Cardiac muscle cell (in vitro differentiated cells and primary cell): ENCODE measurements around the gene HTR7. TPM values are rescaled to one million over a fixed set of nuclear protein-coding genes. Genes with fewer than 3 reads are reported as not detected.

Experiments
- DNase-seq, 2 donors: peaks; one replicate each; pipeline versions ENCODE4 v3.0.0 to v3.0.0-alpha.2; 2010 to 2017; ENCODE audit warnings: low read depth in 1 of 2, low spot score in 1 of 2
- H3K27ac ChIP-seq: fragments of 200-600 bp; sonication (generic); 2 replicates; pipeline ENCODE4 v1.5.1; 2016
- H3K27me3 ChIP-seq: fragments of 200-600 bp; sonication (generic); 2 replicates; pipeline ENCODE4 v1.6.0; 2016; ENCODE audit warnings: control low read depth
- H3K36me3 ChIP-seq: fragments of 200-600 bp; sonication (generic); 2 replicates; pipeline ENCODE4 v1.5.1; 2016; ENCODE audit warnings: control low read depth
- H3K4me1 ChIP-seq: fragments of 200-600 bp; sonication (generic); 2 replicates; pipeline ENCODE4 v1.8.1; 2017; ENCODE audit warnings: low read depth, mild to moderate bottlenecking, mixed run types
- H3K4me3 ChIP-seq: fragments of 200-600 bp; sonication (generic); 2 replicates; pipeline ENCODE4 v1.5.1; 2016; ENCODE audit warnings: mild to moderate bottlenecking
- H3K9me3 ChIP-seq: fragments of 200-600 bp; sonication (generic); 2 replicates; pipeline ENCODE4 v1.5.1; 2017; ENCODE audit warnings: low read depth, mild to moderate bottlenecking, control low read depth
- CTCF ChIP-seq: IDR thresholded peaks from 2 replicates; pipeline ENCODE4 v1.5.1; 2012; ENCODE audit warnings: low read depth, mild to moderate bottlenecking, low read length
- polyA plus RNA-seq: library from polyadenylated mRNA; unstranded; fragments of >200 nt; fragmentation: Nextera tagmentation; extraction: Ambion mirVana; gene quantifications from 2 replicates; pipeline ENCODE4 v1.2.1, GENCODE V29; 2016
- total RNA-seq: library from RNA; depleted of rRNA; stranded (reverse); fragments of >200 nt; gene quantifications from 2 replicates; pipeline ENCODE4 v1.2.3, GENCODE V29; 2016

Gene HTR7
- total and polyA plus RNA-seq, 2 experiments from 2014 or later: not detected

- H3K27me3 ChIP-seq: no peaks in the 10 kb centered on the region
- H3K4me3 ChIP-seq: no peak overlapping the region
- no peaks in the 10 kb centered on the region for H3K36me3 ChIP-seq
- H3K9me3 ChIP-seq: no peaks in the 10 kb centered on the region
- no peak overlapping the region for H3K27ac ChIP-seq
- TF ChIP-seq CTCF: no peak
- H3K4me1 ChIP-seq: no peaks in the 10 kb centered on the region
- no peak for DNase-seq
Measured at GRCh38 chr10:90788199-90788491, 69.7 kb downstream of the HTR7 start.

GRCh38 chr10:90787393-90788198 lies 70.2 kb downstream of the HTR7 start:
- peak; percentile 92 for TF ChIP-seq CTCF
- Histone ChIP-seq H3K27ac (no peak overlapping the region), H3K4me3 (no peak overlapping the region), H3K27me3 (no peaks in the 10 kb centered on the region), H3K36me3 (no peaks in the 10 kb centered on the region), H3K9me3 (no peaks in the 10 kb centered on the region), H3K4me1 (no peaks in the 10 kb centered on the region)
- peak; percentile 43 to 64 for DNase-seq

GRCh38 chr10:90785782-90786181 lies 72.1 kb downstream of the HTR7 start:
- Histone ChIP-seq H3K4me3 (no peak overlapping the region), H3K27me3 (no peaks in the 10 kb centered on the region)

GRCh38 chr10:90784771-90785170 lies 73.1 kb downstream of the HTR7 start:
- DNase-seq: no peak
- Histone ChIP-seq H3K4me1 (no peaks in the 10 kb centered on the region), H3K36me3 (no peaks in the 10 kb centered on the region), H3K27ac (no peak overlapping the region), H3K27me3 (no peaks in the 10 kb centered on the region), H3K9me3 (no peaks in the 10 kb centered on the region), H3K4me3 (no peak overlapping the region)
- TF ChIP-seq CTCF: no peak

More at GRCh38 chr10:90785782-90786181, 72.1 kb downstream of the HTR7 start:
- H3K36me3 ChIP-seq: no peaks in the 10 kb centered on the region
- no peak for DNase-seq
- no peak overlapping the region for H3K27ac ChIP-seq
- TF ChIP-seq CTCF: no peak
- H3K9me3 ChIP-seq: no peaks in the 10 kb centered on the region
- H3K4me1 ChIP-seq: no peaks in the 10 kb centered on the region

GRCh38 chr10:90780488-90780887 lies 77.4 kb downstream of the HTR7 start:
- Histone ChIP-seq H3K4me1 (no peaks in the 10 kb centered on the region), H3K4me3 (no peak overlapping the region), H3K27me3 (no peaks in the 10 kb centered on the region), H3K9me3 (no peaks in the 10 kb centered on the region), H3K36me3 (no peaks in the 10 kb centered on the region), H3K27ac (no peak overlapping the region)
- no peak for DNase-seq
- TF ChIP-seq CTCF: no peak
